H1 (cell line): Measurements from ENCODE around the gene TSPEAR. TPM values are rescaled to one million over a fixed set of nuclear protein-coding genes. Genes with fewer than 3 reads are reported as not detected.

Experiments used
- CTCF ChIA-PET: fragments of 300-600 bp; sonication (Branson Sonifier 250); formaldehyde crosslinking; loops from one replicate; lab custom pipeline; 2021; ENCODE audit not compliant: partially characterized antibody; lab: Charles Lee
- POLR2A ChIA-PET: fragments of 300-600 bp; sonication (Branson Sonifier 250); formaldehyde crosslinking; loops from one replicate; lab custom pipeline; 2021; ENCODE audit warnings: inconsistent platforms; ENCODE audit not compliant: partially characterized antibody; lab: Charles Lee
- DNase-seq, 2 experiments: peaks; one replicate each; pipeline versions ENCODE4 v3.0.0 to v3.0.0-alpha.2; 2010 to 2022; ENCODE audit warnings: low spot score in 2 of 2, low read depth in 1 of 2, mixed read lengths in 1 of 2
- FAIRE-seq: peaks from 2 replicates; lab custom pipeline; 2011; peaks lifted over from hg19 to GRCh38; lab: Jason Lieb, UNC
- H2AFZ ChIP-seq: 2 replicates; pipeline ENCODE4 v1.8.1; 2012; ENCODE audit warnings: low read length, inconsistent platforms
- H2AK5ac ChIP-seq: 2 replicates; pipeline ENCODE4 v1.6.1; 2013; ENCODE audit warnings: low read depth, low read length
- H2BK120ac ChIP-seq: replicated peaks from 2 replicates; pipeline ENCODE3; 2013; ENCODE audit warnings: low read depth, low read length, inconsistent platforms
- H2BK12ac ChIP-seq: 2 replicates; pipeline ENCODE4 v1.6.1; 2013; ENCODE audit warnings: low read depth, low read length
- H2BK15ac ChIP-seq: 2 replicates; pipeline ENCODE4 v1.6.1; 2013; ENCODE audit warnings: low read length
- H2BK20ac ChIP-seq: 2 replicates; pipeline ENCODE4 v1.6.1; 2013; ENCODE audit warnings: low read length
- H2BK5ac ChIP-seq: 2 replicates; pipeline ENCODE4 v1.6.1; 2013; ENCODE audit warnings: low read depth, low read length
- H3K14ac ChIP-seq: 2 replicates; pipeline ENCODE4 v1.6.1; 2013; ENCODE audit warnings: inconsistent platforms; ENCODE audit not compliant: insufficient read length
- H3K18ac ChIP-seq: 2 replicates; pipeline ENCODE4 v1.6.1; 2013; ENCODE audit warnings: low read length; ENCODE audit errors: extremely low read depth
- H3K23ac ChIP-seq: 2 replicates; pipeline ENCODE4 v1.6.1; 2013; ENCODE audit warnings: inconsistent platforms; ENCODE audit not compliant: insufficient read length
- H3K23me2 ChIP-seq: 2 replicates; pipeline ENCODE4 v1.6.1; 2013; ENCODE audit warnings: low read depth, low read length
- H3K27ac ChIP-seq: 2 replicates; pipeline ENCODE4 v1.6.1; 2011; ENCODE audit warnings: low read depth, low read length, inconsistent platforms
- H3K27me3 ChIP-seq, 4 experiments: replicated peaks in 1 of 4; 1 replicate in 1 of 4; 2 replicates in 3 of 4; pipeline versions ENCODE4 v1.6.1 to v1.8.1; 2011 to 2013; ENCODE audit warnings: low read length in 3 of 4, mild to moderate bottlenecking in 3 of 4, inconsistent platforms in 2 of 4, mixed read lengths in 2 of 4, moderate library complexity in 1 of 4; ENCODE audit not compliant: control insufficient read depth in 3 of 4, insufficient read depth in 3 of 4; ENCODE audit errors: extremely low read depth in 1 of 4
- H3K36me3 ChIP-seq, 4 experiments: 2 replicates each; pipeline versions ENCODE4 v1.6.1 to v1.8.1; 2011 to 2013; ENCODE audit warnings: mild to moderate bottlenecking in 4 of 4, low read length in 3 of 4, moderate library complexity in 2 of 4, control low read depth in 1 of 4, inconsistent platforms in 1 of 4; ENCODE audit not compliant: insufficient read depth in 4 of 4, control insufficient read depth in 2 of 4
- H3K4ac ChIP-seq: replicated peaks from 2 replicates; pipeline ENCODE3; 2013; ENCODE audit warnings: low read length, low read depth, mixed read lengths, inconsistent platforms; ENCODE audit not compliant: insufficient read length
- H3K4me1 ChIP-seq, 4 experiments: replicated peaks in 1 of 4; 1 replicate in 1 of 4; 2 replicates in 3 of 4; pipeline versions ENCODE4 v1.6.1 to v1.8.1; 2011 to 2013; ENCODE audit warnings: low read length in 3 of 4, inconsistent platforms in 2 of 4, mixed read lengths in 1 of 4; ENCODE audit not compliant: insufficient read depth in 4 of 4, control insufficient read depth in 3 of 4
- H3K4me2 ChIP-seq, 2 experiments: 2 replicates each; pipeline versions ENCODE4 v1.6.1 to v1.8.1; 2011 to 2013; ENCODE audit warnings: low read depth in 2 of 2, low read length in 2 of 2, control low read depth in 1 of 2, inconsistent platforms in 1 of 2, mild to moderate bottlenecking in 1 of 2; ENCODE audit not compliant: insufficient read depth in 1 of 2
- H3K4me3 ChIP-seq, 4 experiments: fragments of 200-600, 300-600 bp in 1 of 4; sonication (generic), shearing (Covaris generic), sonication (Bioruptor Twin) in 1 of 4; 2 replicates each; pipeline versions ENCODE4 v1.5.1 to v1.8.1; 2011 to 2016; ENCODE audit warnings: low read length in 4 of 4, low read depth in 3 of 4, control low read depth in 2 of 4, inconsistent platforms in 2 of 4, mild to moderate bottlenecking in 2 of 4, mixed read lengths in 1 of 4, moderate library complexity in 1 of 4; ENCODE audit not compliant: insufficient read depth in 2 of 4; ENCODE audit errors: extremely low read depth in 1 of 4
- H3K56ac ChIP-seq: replicated peaks from 2 replicates; pipeline ENCODE3; 2013; ENCODE audit warnings: low read depth, mild to moderate bottlenecking, mixed read lengths, low read length, inconsistent platforms; ENCODE audit not compliant: insufficient read length
- H3K79me1 ChIP-seq: 2 replicates; pipeline ENCODE4 v1.6.1; 2013; ENCODE audit warnings: low read depth, low read length, control low read depth
- H3K79me2 ChIP-seq, 2 experiments: 2 replicates each; pipeline versions ENCODE4 v1.6.1 to v1.8.1; 2012 to 2013; ENCODE audit warnings: low read length in 2 of 2, mild to moderate bottlenecking in 2 of 2, inconsistent platforms in 1 of 2; ENCODE audit not compliant: insufficient read depth in 2 of 2, control insufficient read depth in 1 of 2
- H3K9ac ChIP-seq, 4 experiments: replicated peaks in 1 of 4; 1 replicate in 1 of 4; 2 replicates in 3 of 4; pipeline versions ENCODE4 v1.6.1 to v1.8.1; 2011 to 2013; ENCODE audit warnings: low read depth in 3 of 4, low read length in 3 of 4, control low read depth in 2 of 4, mild to moderate bottlenecking in 2 of 4, moderate library complexity in 2 of 4, inconsistent platforms in 1 of 4; ENCODE audit errors: extremely low read depth in 1 of 4
- H3K9me3 ChIP-seq, 2 experiments: 2 replicates each; pipeline versions ENCODE4 v1.6.1 to v1.8.1; 2012 to 2013; ENCODE audit warnings: mild to moderate bottlenecking in 2 of 2, moderate library complexity in 2 of 2, control low read depth in 1 of 2, inconsistent platforms in 1 of 2, low read depth in 1 of 2, low read length in 1 of 2, mixed read lengths in 1 of 2; ENCODE audit not compliant: insufficient read depth in 2 of 2
- H4K20me1 ChIP-seq, 2 experiments: replicated peaks in 1 of 2; 2 replicates each; pipeline versions ENCODE3 to v1.8.1; 2011 to 2013; ENCODE audit warnings: inconsistent platforms in 2 of 2, low read length in 2 of 2, mild to moderate bottlenecking in 1 of 2; ENCODE audit not compliant: insufficient read depth in 2 of 2, control insufficient read depth in 1 of 2
- H4K5ac ChIP-seq: 2 replicates; pipeline ENCODE4 v1.6.1; 2013; ENCODE audit warnings: low read length, low read depth, mixed read lengths, inconsistent platforms; ENCODE audit not compliant: insufficient read length
- H4K8ac ChIP-seq: 2 replicates; pipeline ENCODE4 v1.8.0; 2013; ENCODE audit warnings: mild to moderate bottlenecking, moderate library complexity, low read length, inconsistent platforms; ENCODE audit not compliant: insufficient read depth; ENCODE audit errors: extremely low read depth
- H4K91ac ChIP-seq: replicated peaks from 2 replicates; pipeline ENCODE3; 2013; ENCODE audit warnings: low read length, mixed read lengths, inconsistent platforms; ENCODE audit not compliant: insufficient read length
- NANOG ChIP-seq: IDR thresholded peaks from 2 replicates; pipeline ENCODE4 v1.6.1; 2011; ENCODE audit warnings: low read length, low read depth, mild to moderate bottlenecking, inconsistent platforms; ENCODE audit not compliant: insufficient read depth, poor library complexity, severe bottlenecking
- TBP ChIP-seq: IDR thresholded peaks from 2 replicates; pipeline ENCODE4 v1.6.1; 2011; ENCODE audit warnings: low read depth, low read length, improper control_type of control experiment
- WGBS, 2 experiments: shearing (Covaris generic) in 1 of 2; methylation state at CpG; one replicate each; pipeline versions ENCODE4 v1.1.6 to v1.1.7; 2013 to 2015; ENCODE audit warnings: low lambda C conversion rate in 2 of 2, mixed read lengths in 2 of 2, inconsistent platforms in 1 of 2, low coverage in 1 of 2, missing lambda C conversion rate in 1 of 2; ENCODE audit not compliant: insufficient replicate concordance in 2 of 2, insufficient coverage in 1 of 2, insufficient read length in 1 of 2; ENCODE audit errors: extremely low coverage in 1 of 2, missing lambda C conversion rate in 1 of 2; 5-methylcytosine and 5-hydroxymethylcytosine counted together
- polyA plus RNA-seq, 7 experiments: library from polyadenylated mRNA; depleted of rRNA in 3 of 7; stranded (reverse) in 5 of 7; unstranded in 2 of 7; fragments of >200 nt in 5 of 7; fragments of 200-250 nt in 2 of 7; gene quantifications; 1 replicate in 5 of 7; 2 replicates in 1 of 7; 4 replicates in 1 of 7; pipeline versions ENCODE4 v1.2.1 to v1.2.3, GENCODE V29; 2011 to 2013; ENCODE audit warnings: missing spikeins in 2 of 7, mixed read lengths in 2 of 7
- total RNA-seq: library from RNA; stranded (reverse); fragmentation: NEBNext Ultra II Directional; extraction: Animal tissue kit (Norgen Biotek cat#: 25700); gene quantifications from 2 replicates; pipeline ENCODE4 v1.2.1, GENCODE V29; 2021

Gene TSPEAR
- total and polyA plus RNA-seq, 2 of the 8 experiments (the other 6 are each of a cell fraction or from before 2014, with no cell fraction given) = 0.58 to 0.89 TPM

DNA sequence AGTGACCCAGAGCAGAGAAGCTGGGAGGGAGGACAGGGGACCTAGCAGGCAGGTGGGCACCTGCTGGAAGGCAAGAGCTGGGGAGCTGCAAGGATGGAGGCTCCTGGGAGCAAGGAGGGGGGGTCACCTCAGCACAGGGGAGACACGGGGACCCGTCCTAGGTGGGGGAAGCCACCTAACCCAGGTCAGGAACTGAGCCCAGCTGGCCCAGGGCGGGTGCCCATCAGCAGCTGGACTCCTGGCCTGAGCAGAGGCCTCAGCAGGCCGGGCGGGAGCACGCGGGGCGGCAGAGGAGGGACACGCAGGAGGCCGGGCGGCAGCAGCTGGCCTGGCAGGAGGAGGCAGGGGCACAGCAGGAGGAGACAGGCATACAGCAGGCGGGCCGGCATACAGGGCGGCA lies 172.3 kb downstream of the TSPEAR start:
- Histone ChIP-seq H2BK12ac (no peak overlapping the region), H2AFZ (no peak overlapping the region), H3K9me3 (0 out of 4 replicates have a peak, but pooled peaks cover 0 to 3% of the 10 kb centered on the region in 2 experiments), H4K5ac (no peak overlapping the region), H3K4me1 (peaks cover 0 to 2% (median 0%) of the 10 kb centered on the region in 4 experiments; a peak in 1 of 7 replicates), H2BK15ac (no peak overlapping the region), H3K18ac (no peak overlapping the region), H3K4ac (no peak overlapping the region), H2BK20ac (no peak overlapping the region), H3K14ac (no peak overlapping the region), H2AK5ac (no peak overlapping the region), H4K91ac (no peak overlapping the region), H3K79me2 (no peaks in the 10 kb centered on the region), H3K4me3 (no peak overlapping the region), H3K23me2 (no peaks in the 10 kb centered on the region), H3K36me3 (no peaks in the 10 kb centered on the region), H3K27ac (no peak overlapping the region), H3K9ac (no peak overlapping the region), H3K27me3 (no peaks in the 10 kb centered on the region), H3K23ac (no peak overlapping the region), H3K4me2 (no peak overlapping the region), H3K79me1 (no peaks in the 10 kb centered on the region), H2BK120ac (no peak overlapping the region), H4K20me1 (no peaks in the 10 kb centered on the region), H3K56ac (no peak overlapping the region), H4K8ac (no peak overlapping the region), H2BK5ac (no peak overlapping the region)
- POLR2A ChIA-PET = no interaction called here
- WGBS, 2 experiments = 78% methylated on average over 6 of the region's 14 CpGs; no CpG with 5 or more reads in 1 of the 2 experiments
- FAIRE-seq (no peak), DNase-seq (no peak)
- CTCF ChIA-PET = interaction anchor here (0.7 to 1.7 kb wide), 4 partner anchors 10 to 352 kb away, joined by 3 to 4 read pairs (median 3); no protein-coding TSS in a partner anchor
- TF ChIP-seq TBP (no peak), NANOG (no peak)
